Middle frontal gyrus (tissue), 1 donor: ENCODE results near the gene EEIG2.
"Not testable (repeated sequence)": the region's sequence is repeated elsewhere in the genome, so short reads cannot be mapped to it uniquely, and the experiment has no call there.

ENCODE experiments used
- DNase-seq: peaks from one replicate; pipeline ENCODE4 v3.0.0-alpha.2; 2015; ENCODE audit warnings: low spot score; ENCODE audit errors: extremely low spot score

EEIG2 gene

DNA sequence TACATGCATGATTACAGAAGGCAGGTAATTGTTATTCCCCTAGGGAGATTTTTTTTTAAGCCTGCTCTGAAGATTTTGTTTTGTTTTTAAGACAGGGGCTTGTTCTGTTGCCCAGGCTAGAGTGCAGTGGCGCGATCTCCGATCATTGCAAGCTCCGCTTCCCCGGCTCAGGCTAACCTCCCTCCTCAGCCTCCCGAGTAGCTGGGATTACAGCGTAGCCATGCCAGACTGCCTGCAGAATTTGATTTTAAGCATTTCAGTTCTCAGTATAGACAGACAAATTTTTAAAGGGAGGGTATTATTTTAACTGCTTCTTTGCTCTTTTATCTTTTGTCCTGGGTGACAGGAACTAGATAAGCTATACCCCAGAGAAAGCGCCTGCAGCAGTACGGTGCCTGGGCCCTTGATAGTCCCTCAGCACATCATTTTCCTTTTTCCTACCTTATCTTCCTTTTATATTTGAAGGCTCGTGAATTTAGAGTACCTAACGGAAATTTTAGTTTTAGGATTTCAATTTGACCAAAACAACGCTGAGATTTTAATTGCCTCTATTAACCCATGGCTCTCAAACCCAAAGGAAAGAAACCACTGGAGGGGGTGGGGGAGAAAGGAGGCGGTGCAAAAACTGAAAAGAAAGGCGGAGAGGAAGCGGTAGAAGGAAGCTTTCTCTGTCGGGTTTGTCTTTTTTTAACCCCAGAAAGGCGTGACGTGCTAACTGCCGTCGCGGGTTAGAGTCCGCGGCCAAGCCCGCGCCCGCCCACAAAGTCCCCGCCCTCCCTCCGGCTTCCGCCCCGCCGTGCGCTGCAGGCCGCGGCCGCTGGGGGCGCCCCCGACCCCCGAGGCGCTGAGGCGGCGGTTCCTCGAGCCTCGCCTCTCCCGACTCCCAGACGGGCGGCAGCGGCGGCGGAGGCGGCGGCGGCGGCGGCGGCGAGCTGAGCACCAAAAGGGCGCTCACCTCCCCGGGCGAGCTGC is at the start of gene EEIG2:
Gene EEIG2 (plus strand): TSS at position 886 of the 972 bp plus-strand sequence. CDS start 329 bp downstream, outside the sequence.
- peak; percentile 78 for DNase-seq

GRCh38 chr1:108511764-108512163 is 48.1 kb upstream of the EEIG2 start:
- DNase-seq, result no peak

DNA sequence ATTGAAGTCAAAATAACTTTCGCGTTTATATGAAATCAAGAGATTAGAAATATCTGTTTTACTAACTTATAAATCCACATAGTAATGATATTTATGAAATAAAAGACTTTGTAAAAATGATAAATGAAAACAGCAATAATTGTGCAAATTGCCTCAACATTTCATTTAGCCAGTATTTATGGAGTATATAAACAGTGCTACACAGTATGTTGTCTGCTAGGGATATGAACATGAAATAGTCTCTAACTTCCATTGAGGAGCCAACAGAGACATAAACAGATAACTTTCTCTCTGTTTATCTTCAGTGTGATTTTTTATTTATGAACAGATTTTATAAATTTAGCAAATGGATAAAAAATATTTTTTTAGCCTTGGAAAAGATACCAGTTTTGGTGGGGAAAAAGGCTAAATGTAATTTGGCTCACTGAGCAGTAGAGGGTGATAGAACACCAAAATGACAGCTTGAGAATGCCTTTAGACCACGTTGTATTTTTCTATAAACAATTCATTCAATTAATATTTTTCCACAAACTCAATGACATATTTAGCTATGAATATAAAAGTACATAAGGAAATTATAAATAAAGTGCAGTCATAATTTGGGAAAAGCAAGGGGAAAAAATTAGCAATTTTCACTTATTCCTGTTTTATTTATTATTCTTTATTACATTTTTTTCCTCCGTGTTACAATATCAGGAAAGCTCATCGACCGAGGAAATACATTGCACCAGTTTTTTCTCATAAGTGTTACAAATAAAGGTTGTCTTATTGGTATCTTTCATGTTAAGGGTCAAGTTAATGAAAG is 47.5 kb upstream of the EEIG2 start:
- peak; percentile 21 for DNase-seq

DNA sequence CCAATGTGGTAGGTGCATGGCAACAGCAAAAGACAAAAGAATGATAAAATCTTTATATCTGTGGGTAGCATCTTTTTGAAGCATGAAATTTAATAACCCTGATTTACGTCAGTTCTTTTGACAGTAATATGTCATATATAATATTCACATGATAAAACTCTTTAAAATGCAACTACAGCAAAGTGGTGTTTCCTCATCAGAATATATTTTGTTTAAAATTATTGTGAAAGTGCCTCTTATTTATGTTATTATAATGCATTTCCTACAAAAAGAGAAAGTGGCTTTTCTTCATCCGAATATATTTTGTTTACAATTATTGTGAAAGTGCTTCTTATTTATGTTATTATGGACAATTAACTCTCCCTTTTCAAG is 46.9 kb upstream of the EEIG2 start:
- DNase-seq, result no peak

GRCh38 chr1:108513914-108514313 is 46.0 kb upstream of the EEIG2 start:
- not testable (repeated sequence) for DNase-seq

DNA sequence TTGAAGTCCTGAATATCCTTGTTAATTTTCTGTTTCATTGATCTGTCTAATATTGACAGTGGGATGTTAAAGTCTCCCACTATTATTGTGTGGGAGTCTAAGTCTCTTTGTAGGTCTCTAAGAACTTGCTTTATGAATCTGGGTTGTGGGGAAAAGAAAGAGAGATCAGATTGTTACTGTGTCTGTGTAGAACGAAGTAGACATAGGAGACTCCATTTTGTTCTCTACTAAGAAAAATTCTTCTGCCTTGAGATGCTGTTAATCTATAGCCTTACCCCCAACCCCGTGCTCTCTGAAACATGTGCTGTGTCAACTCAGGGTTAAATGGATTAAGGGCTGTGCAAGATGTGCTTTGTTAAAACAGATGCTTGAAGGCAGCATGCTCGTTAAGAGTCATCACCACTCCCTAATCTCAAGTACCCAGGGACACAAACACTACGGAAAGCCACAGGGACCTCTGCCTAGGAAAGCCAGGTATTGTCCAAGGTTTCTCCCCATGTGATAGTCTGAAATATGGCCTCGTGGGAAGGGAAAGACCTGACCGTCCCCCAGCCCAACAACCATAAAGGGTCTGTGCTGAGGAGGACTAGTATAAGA is 42.5 kb upstream of the EEIG2 start:
- not testable (repeated sequence) for DNase-seq

GRCh38 chr1:108521990-108522393 is 37.9 kb upstream of the EEIG2 start:
- DNase-seq, result no peak

DNA sequence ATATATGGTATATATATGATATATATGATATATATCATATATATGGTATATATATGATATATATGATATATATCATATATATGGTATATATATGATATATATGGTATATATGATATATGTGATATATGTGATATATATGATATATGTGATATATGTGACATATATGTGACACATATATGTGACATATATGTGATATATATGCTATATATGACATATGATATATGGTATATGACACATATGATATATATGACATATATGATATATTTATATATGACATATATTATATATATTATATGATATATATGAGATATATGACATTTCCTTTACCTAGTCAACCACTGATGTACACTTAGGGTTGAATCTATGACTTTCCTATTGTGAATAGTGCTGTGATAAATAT is 36.1 kb upstream of the EEIG2 start:
- no peak for DNase-seq

DNA sequence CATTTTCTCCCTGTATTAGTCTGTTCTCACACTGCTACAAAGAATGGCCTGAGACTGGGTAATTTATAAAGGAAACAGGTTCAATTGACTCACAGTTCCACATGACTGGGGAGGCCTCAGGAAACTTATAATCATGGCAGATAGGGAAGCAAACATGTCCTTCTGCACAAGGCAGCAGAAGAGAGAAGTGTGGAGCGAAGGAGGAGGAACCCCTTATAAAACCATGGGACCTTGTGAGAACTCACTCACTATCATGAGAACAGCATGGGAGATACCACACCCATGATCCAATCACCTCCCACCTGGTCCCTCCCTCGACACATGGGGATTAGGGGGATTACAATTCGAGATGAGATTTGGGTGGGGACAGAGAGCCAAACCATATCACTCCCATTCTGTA is 35.2 kb upstream of the EEIG2 start:
- no peak for DNase-seq

DNA sequence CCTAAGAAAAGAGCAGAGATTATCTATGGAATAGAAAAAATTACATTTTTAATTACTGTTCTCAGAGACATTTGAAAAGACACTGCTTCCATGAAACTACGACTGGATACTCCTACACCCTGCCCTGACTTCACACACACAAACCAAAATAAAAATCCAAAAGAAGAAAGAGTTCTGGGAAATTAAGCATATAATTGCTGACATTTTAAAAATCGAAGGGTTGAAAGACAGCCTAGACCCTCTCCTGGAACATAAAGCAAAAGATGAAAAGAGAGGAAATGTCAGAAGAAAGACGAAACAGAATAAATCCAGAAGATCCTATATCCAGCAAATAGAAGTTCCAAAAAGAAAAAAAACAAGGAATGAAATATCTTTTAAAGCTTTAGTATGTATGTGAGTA is 32.8 kb upstream of the EEIG2 start:
- DNase-seq, result no peak

DNA sequence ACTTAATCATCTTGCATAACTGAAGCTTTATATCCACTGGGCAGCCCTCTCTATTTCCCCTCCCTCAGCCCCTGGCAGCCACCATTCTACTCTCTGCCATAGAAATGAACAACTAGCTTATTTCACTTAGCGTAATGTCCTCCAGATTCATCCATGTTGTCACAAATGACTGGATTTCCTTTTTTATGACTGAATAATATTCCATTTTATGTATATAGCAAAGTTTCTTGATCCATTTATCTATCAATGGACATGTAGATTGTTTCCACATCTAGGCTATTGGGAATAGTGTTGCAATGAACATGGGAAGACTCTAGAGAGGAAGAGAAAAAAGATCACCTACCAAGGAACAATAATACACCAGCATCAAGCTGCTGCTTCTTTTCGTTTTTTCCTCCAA is 32.1 kb upstream of the EEIG2 start:
- no peak for DNase-seq

DNA sequence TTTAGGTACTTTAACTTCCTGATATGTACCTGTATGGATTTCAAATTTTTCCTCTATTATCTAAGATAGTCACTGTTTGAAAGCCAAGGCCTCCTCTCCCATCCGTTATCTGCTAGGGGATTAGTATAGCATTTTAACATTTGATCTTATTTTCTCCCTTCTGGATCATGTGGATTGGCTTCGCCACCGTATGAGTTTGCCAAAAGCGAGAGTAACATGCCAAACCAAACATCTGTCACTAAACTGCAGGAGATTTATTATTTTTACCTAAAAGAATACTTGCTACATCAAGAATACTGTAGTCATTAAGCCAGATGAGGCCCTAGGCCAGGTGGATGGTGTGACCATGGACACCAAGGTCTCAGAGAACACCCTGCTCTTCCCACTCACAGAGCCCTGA is 28.5 kb upstream of the EEIG2 start:
- no peak for DNase-seq

GRCh38 chr1:108532730-108533129 is 27.2 kb upstream of the EEIG2 start:
- DNase-seq, result no peak

GRCh38 chr1:108533351-108534083 is 26.4 kb upstream of the EEIG2 start:
- DNase-seq, result no peak

GRCh38 chr1:108534759-108535158 is 25.1 kb upstream of the EEIG2 start:
- no peak for DNase-seq

- DNase-seq, result not testable (repeated sequence)
These were observed 24.5 kb upstream of the EEIG2 start for GRCh38 chr1:108535315-108535897.

- DNase-seq, result not testable (repeated sequence)
These were observed 23.9 kb upstream of the EEIG2 start for GRCh38 chr1:108536021-108536420.

DNA sequence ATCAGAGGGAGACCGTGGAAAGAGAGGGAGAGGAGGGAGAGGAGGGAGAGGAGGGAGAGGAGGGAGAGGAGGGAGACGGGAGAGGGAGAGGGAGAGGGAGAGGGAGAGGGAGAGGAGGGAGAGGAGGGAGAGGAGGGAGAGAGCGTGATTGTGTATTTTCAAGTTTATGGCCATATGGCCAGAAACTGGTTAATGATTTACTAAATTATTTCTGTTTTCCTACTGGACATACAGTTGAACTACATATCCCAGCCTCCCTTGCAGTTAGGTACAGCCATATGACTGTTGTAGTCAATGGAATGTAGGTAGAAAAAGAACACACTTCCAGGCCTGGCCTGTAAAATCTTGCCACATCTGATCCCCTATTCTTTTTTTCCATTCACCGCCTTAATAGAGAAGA is 23.1 kb upstream of the EEIG2 start:
- DNase-seq, result not testable (repeated sequence)

GRCh38 chr1:108537976-108538375 is 21.9 kb upstream of the EEIG2 start:
- no peak for DNase-seq

DNA sequence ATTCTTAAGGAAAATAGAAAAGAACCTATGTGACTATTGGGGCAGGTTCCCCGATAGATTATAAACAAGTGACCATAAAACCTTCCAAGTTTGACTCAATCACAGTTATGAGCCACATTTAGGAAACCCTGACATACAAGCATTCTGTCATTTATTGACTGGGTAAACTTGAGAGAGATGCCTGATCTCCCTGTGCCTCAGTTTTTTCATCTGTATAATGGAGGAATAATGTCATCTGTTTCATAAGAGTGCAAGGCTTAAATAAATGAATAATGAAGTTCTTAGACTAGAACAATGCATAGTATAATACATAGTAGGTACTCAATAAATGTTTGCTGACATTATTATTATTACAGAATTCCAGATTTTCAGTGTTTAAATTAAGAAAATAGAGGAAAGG is 18.9 kb upstream of the EEIG2 start:
- no peak for DNase-seq

DNA sequence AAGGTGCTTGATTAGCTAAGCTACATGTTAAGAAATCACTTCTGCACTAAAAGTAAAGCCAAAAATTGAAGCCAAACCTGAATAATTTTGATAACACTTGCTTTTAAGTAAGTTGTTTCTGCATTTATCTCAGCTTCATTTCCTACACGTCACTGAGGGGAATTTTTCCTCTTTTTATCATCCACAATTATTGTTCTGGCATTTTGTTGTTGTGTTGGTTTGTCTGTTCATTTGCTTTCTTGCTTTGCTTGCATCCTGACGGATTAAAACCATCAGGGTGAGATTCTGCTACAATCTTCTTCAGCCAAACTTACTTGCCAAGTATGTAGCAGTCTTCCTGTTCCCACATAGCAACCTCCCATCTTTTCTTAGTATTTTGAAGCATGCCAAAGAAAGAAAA is 18.0 kb upstream of the EEIG2 start:
- DNase-seq, result no peak
